Endothelial cell of umbilical vein (primary cell): ENCODE results near the gene TNFRSF14. TPM values are rescaled to one million over a fixed set of nuclear protein-coding genes. Genes with fewer than 3 reads are reported as not detected.

ENCODE experiments used
- BruUV-seq: library from RNA; stranded (reverse); fragments of 400-500 nt; replicated peaks from 2 replicates; lab custom pipeline; 2021; lab: Mats Ljungman, UMichigan
- CTCF ChIA-PET: fragments of 300-600, 350-600 bp; sonication (Branson Sonifier 250); formaldehyde crosslinking; loops from one replicate; lab custom pipeline; 2021; ENCODE audit warnings: antibody characterized with exemption, inconsistent platforms; lab: Charles Lee
- POLR2A ChIA-PET: fragments of 300-600, 350-600 bp; sonication (Branson Sonifier 250); formaldehyde crosslinking; loops from one replicate; lab custom pipeline; 2021; ENCODE audit warnings: antibody characterized with exemption, inconsistent platforms; lab: Charles Lee
- DNase-seq: peaks from one replicate; pipeline ENCODE4 v3.0.0-alpha.2; 2011; ENCODE audit warnings: low read depth, low spot score
- FAIRE-seq: peaks from 2 replicates; lab custom pipeline; 2011; peaks lifted over from hg19 to GRCh38; lab: Jason Lieb, UNC
- H2AFZ ChIP-seq: 2 replicates; pipeline ENCODE4 v1.6.0; 2012; ENCODE audit warnings: low read depth, low read length, control low read depth, inconsistent platforms
- H3K27ac ChIP-seq: 2 replicates; pipeline ENCODE4 v1.5.1; 2011; ENCODE audit warnings: low read depth, mild to moderate bottlenecking, control low read depth, low read length, moderate library complexity; ENCODE audit not compliant: insufficient read depth
- H3K27me3 ChIP-seq, 2 experiments: 2 replicates each; pipeline versions ENCODE4 v1.6.0 to v1.6.1; 2011; ENCODE audit warnings: low read length in 2 of 2, mixed read lengths in 1 of 2; ENCODE audit not compliant: control insufficient read depth in 2 of 2, insufficient read depth in 2 of 2
- H3K36me3 ChIP-seq, 2 experiments: 2 replicates in 1 of 2; 3 replicates in 1 of 2; pipeline ENCODE4 v1.5.1; 2011; ENCODE audit warnings: low read length in 2 of 2, mild to moderate bottlenecking in 1 of 2, moderate library complexity in 1 of 2; ENCODE audit not compliant: control insufficient read depth in 2 of 2, insufficient read depth in 2 of 2; ENCODE audit errors: extremely low read depth in 1 of 2
- H3K4me1 ChIP-seq: 3 replicates; pipeline ENCODE4 v1.5.1; 2011; ENCODE audit warnings: mild to moderate bottlenecking, low read length; ENCODE audit not compliant: control insufficient read depth, insufficient read depth; ENCODE audit errors: extremely low read depth
- H3K4me2 ChIP-seq: 2 replicates; pipeline ENCODE4 v1.6.1; 2011; ENCODE audit warnings: low read length, control low read depth, mixed read lengths; ENCODE audit not compliant: insufficient read depth
- H3K4me3 ChIP-seq, 3 experiments: fragments of 200-600 bp in 1 of 3; sonication (generic), shearing (Covaris generic) in 1 of 3; replicated peaks in 1 of 3; 2 replicates each; pipeline ENCODE4 v1.5.1; 2011 to 2016; ENCODE audit warnings: control low read depth in 3 of 3, low read length in 3 of 3, mild to moderate bottlenecking in 2 of 3, inconsistent platforms in 1 of 3, low read depth in 1 of 3, moderate library complexity in 1 of 3; ENCODE audit not compliant: insufficient read depth in 1 of 3
- H3K79me2 ChIP-seq: 2 replicates; pipeline ENCODE4 v1.6.0; 2012; ENCODE audit warnings: low read length, inconsistent platforms; ENCODE audit not compliant: control insufficient read depth, insufficient read depth
- H3K9ac ChIP-seq: replicated peaks from 2 replicates; pipeline ENCODE3; 2011; ENCODE audit warnings: low read length, control low read depth; ENCODE audit not compliant: insufficient read depth; ENCODE audit errors: extremely low read depth
- H3K9me1 ChIP-seq: replicated peaks from 3 replicates; pipeline ENCODE4 v1.6.0; 2011; ENCODE audit warnings: mild to moderate bottlenecking, low read length; ENCODE audit not compliant: control insufficient read depth, insufficient read depth; ENCODE audit errors: extremely low read depth
- H3K9me3 ChIP-seq: replicated peaks from 2 replicates; pipeline ENCODE4 v1.5.1; 2012; ENCODE audit warnings: low read length, inconsistent platforms; ENCODE audit not compliant: control insufficient read depth, insufficient read depth
- H4K20me1 ChIP-seq: replicated peaks from 2 replicates; pipeline ENCODE3; 2011; ENCODE audit warnings: mild to moderate bottlenecking, low read length; ENCODE audit not compliant: control insufficient read depth, insufficient read depth; ENCODE audit errors: extremely low read depth
- EZH2 ChIP-seq: IDR thresholded peaks from 2 replicates; pipeline ENCODE4 v1.6.1; 2012; ENCODE audit warnings: borderline replicate concordance, low read depth, mild to moderate bottlenecking, moderate library complexity, low read length, inconsistent platforms; ENCODE audit not compliant: severe bottlenecking
- FOS ChIP-seq: IDR thresholded peaks from 2 replicates; pipeline ENCODE4 v1.6.1; 2011; ENCODE audit warnings: mild to moderate bottlenecking, low read length, moderate library complexity, borderline replicate concordance; ENCODE audit not compliant: insufficient read depth
- GATA2 ChIP-seq: IDR thresholded peaks from 2 replicates; pipeline ENCODE4 v1.7.0; 2011; ENCODE audit warnings: low read depth, mild to moderate bottlenecking, moderate library complexity, mixed read lengths, low read length; ENCODE audit not compliant: insufficient read length, insufficient read depth
- JUN ChIP-seq: IDR thresholded peaks from 2 replicates; pipeline ENCODE4 v1.6.1; 2011; ENCODE audit warnings: borderline replicate concordance, low read depth; ENCODE audit not compliant: insufficient read length, insufficient read depth
- MYC ChIP-seq: IDR thresholded peaks from one replicate; pipeline ENCODE4 v1.6.1; 2011; ENCODE audit warnings: mild to moderate bottlenecking, low read depth, low read length
- POLR2A ChIP-seq: IDR thresholded peaks from 2 replicates; pipeline ENCODE4 v1.6.1; 2012; ENCODE audit warnings: low read depth, mild to moderate bottlenecking, control low read depth, low read length
- POLR2AphosphoS5 ChIP-seq: IDR thresholded peaks from 2 replicates; pipeline ENCODE4 v1.6.1; 2012; ENCODE audit warnings: low read depth, mild to moderate bottlenecking, control low read depth, low read length, moderate library complexity; ENCODE audit not compliant: insufficient read depth
- dilution Hi-C: fragments of 300-500 bp; cut with MboI; formaldehyde crosslinking; loops from one replicate; pipeline ENCODE4 v1.15.0; 2019; ENCODE audit warnings: low sequenced_read_pairs; ENCODE audit not compliant: extremely low pct_ligation_motif_present
- intact Hi-C: fragments of 100-400 bp; cut with micrococcal nuclease; formaldehyde crosslinking; loops from one replicate; pipeline ENCODE4 v1.10.0; 2022
- polyA plus RNA-seq, 4 experiments: library from polyadenylated mRNA; depleted of rRNA in 3 of 4; stranded (reverse) in 3 of 4; unstranded in 1 of 4; fragments of >200 nt; gene quantifications; 2 replicates each; pipeline versions ENCODE4 v1.2.1 to v1.2.3, GENCODE V29; 2011 to 2012; ENCODE audit warnings: missing spikeins in 1 of 4
- total RNA-seq: library from RNA; stranded (reverse); gene quantifications from 2 replicates; pipeline ENCODE4 v1.2.3, GENCODE V29; 2021
- TF ChIP-seq, protein P1 (sequence below): IDR thresholded peaks from 2 replicates; pipeline ENCODE4 v1.6.1; 2011; ENCODE audit not compliant: insufficient read depth, insufficient read length
- TF ChIP-seq, protein P2 (sequence below), 2 donors: IDR thresholded peaks; 1 replicate in 1 of 2; 2 replicates in 1 of 2; pipeline ENCODE4 v1.5.1; 2011; ENCODE audit warnings: low read length in 2 of 2, mild to moderate bottlenecking in 2 of 2, moderate library complexity in 2 of 2, control low read depth in 1 of 2, inconsistent platforms in 1 of 2, low read depth in 1 of 2; ENCODE audit not compliant: insufficient read depth in 1 of 2; ENCODE audit errors: extremely low read depth in 1 of 2

Gene TNFRSF14
- total and polyA plus RNA-seq, 2 donors (not counting 3 experiments of a cell fraction or from before 2014, with no cell fraction given): 40.9 to 49.4 TPM

DNA sequence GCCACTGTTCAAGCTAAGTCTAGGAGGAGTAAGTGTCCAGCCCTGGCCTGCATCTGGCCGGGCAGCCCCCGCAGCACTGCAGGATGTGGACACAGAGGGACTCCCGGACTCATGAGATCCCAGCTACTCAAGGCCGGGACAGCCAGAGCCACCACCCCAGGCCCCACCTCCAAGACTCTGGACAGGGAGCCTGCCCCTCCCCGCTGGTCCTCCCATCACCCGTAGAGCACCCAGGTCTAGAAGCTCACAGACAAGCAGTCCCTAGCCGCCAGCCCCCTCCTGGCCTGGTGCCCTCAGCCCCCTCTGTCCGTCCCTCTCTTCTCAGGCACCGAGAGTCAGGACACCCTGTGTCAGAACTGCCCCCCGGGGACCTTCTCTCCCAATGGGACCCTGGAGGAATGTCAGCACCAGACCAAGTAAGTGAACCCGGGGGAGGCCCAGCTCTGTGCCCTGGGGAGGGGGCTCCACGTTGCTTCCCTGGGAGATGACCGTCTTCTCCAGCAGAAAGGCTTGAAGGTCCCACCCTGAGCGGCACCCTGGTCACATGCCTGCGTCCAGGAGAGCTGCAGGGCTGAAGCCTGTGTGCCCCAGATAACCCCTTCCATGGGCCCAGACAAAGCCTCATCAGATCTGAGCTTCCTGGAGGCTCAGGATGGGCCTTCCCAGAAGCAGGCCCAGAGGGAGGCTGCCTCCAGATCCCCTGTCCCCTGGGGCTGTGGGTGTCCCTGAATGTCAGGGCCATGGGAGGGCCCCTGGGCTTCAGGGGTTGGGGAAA lies 4.3 kb downstream of the TNFRSF14 start:
- dilution Hi-C loops: no loop called here
- H3K27ac ChIP-seq: no peak overlapping the region
- no peak overlapping the region for H3K4me3 ChIP-seq
- BruUV-seq: no TSS peak
- no peaks in the 10 kb centered on the region for H4K20me1 ChIP-seq
- no peak overlapping the region for H2AFZ ChIP-seq
- intact Hi-C loops: no loop called here
- H3K9ac ChIP-seq: no peak overlapping the region
- peaks cover 6% of the 10 kb centered on the region for H3K4me1 ChIP-seq
- H3K36me3 ChIP-seq: peaks cover 0 to 9% of the 10 kb centered on the region in 2 experiments
- no peaks in the 10 kb centered on the region for H3K79me2 ChIP-seq
- POLR2A ChIA-PET: no interaction called here
- no peak overlapping the region for H3K4me2 ChIP-seq
- FAIRE-seq (no peak), DNase-seq (no peak)
- H3K9me3 ChIP-seq: no peaks in the 10 kb centered on the region
- no peaks in the 10 kb centered on the region for H3K27me3 ChIP-seq
- CTCF ChIA-PET: interaction anchor here (1.0 to 2.8 kb wide), 7 partner anchors 10 to 146 kb away, joined by 3 to 14 read pairs (median 5); partner anchors contain the start of genes PANK4 and PRXL2B
- TF ChIP-seq, protein P1, sequence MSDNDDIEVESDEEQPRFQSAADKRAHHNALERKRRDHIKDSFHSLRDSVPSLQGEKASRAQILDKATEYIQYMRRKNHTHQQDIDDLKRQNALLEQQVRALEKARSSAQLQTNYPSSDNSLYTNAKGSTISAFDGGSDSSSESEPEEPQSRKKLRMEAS: no peak
- TF ChIP-seq POLR2A: no peak
- no peak for TF ChIP-seq FOS
- no peak for TF ChIP-seq POLR2AphosphoS5
- no peaks in the 10 kb centered on the region for H3K9me1 ChIP-seq

DNA sequence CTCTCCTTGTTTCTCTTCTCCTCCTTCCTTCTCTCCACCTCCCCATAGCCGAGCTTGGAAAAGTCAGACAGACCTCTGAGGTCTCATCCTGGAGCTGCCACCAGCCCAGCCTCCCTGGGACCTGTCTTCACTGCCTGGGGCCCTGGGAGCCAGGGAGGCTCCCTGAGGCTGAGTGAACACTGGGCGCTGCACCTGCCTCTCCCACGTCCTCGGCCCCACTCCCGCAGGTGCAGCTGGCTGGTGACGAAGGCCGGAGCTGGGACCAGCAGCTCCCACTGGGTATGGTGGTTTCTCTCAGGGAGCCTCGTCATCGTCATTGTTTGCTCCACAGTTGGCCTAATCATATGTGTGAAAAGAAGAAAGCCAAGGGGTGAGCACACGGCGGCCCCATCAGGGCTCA lies 5.3 kb downstream of the TNFRSF14 start:
- H3K79me2 ChIP-seq: no peaks in the 10 kb centered on the region
- no TSS peak for BruUV-seq
- CTCF ChIA-PET: interaction anchor here (1.0 to 2.8 kb wide), 9 partner anchors 9 to 891 kb away, joined by 3 to 14 read pairs (median 5); partner anchors contain the start of gene PRXL2B
- TF ChIP-seq GATA2: no peak
- TF ChIP-seq POLR2A: no peak
- TF ChIP-seq EZH2: no peak
- TF ChIP-seq POLR2AphosphoS5: no peak
- TF ChIP-seq, protein P2, sequence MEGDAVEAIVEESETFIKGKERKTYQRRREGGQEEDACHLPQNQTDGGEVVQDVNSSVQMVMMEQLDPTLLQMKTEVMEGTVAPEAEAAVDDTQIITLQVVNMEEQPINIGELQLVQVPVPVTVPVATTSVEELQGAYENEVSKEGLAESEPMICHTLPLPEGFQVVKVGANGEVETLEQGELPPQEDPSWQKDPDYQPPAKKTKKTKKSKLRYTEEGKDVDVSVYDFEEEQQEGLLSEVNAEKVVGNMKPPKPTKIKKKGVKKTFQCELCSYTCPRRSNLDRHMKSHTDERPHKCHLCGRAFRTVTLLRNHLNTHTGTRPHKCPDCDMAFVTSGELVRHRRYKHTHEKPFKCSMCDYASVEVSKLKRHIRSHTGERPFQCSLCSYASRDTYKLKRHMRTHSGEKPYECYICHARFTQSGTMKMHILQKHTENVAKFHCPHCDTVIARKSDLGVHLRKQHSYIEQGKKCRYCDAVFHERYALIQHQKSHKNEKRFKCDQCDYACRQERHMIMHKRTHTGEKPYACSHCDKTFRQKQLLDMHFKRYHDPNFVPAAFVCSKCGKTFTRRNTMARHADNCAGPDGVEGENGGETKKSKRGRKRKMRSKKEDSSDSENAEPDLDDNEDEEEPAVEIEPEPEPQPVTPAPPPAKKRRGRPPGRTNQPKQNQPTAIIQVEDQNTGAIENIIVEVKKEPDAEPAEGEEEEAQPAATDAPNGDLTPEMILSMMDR (IDR thresholded peaks at IDR 0.05; ENCODE audit: extremely low read depth in 1 of 2, insufficient read depth in 1 of 2, low read depth in 1 of 2, low read length in 2 of 2): no peak
- no peak for TF ChIP-seq JUN
- TF ChIP-seq MYC: no peak
- TF ChIP-seq, protein P1: no peak
- no peak for TF ChIP-seq FOS
- H3K36me3 ChIP-seq: peaks cover 0 to 9% of the 10 kb centered on the region in 2 experiments
- POLR2A ChIA-PET: no interaction called here
- intact Hi-C loops: no loop called here
- H3K27ac ChIP-seq: no peak overlapping the region
- DNase-seq (no peak), FAIRE-seq (no peak)
- H3K4me2 ChIP-seq: no peak overlapping the region
- no peaks in the 10 kb centered on the region for H4K20me1 ChIP-seq
- no peak overlapping the region for H2AFZ ChIP-seq
- H3K4me3 ChIP-seq: no peak overlapping the region
- H3K27me3 ChIP-seq: no peaks in the 10 kb centered on the region
- H3K4me1 ChIP-seq: no peaks in the 10 kb centered on the region
- dilution Hi-C loops: no loop called here
- no peaks in the 10 kb centered on the region for H3K9me1 ChIP-seq
- H3K9me3 ChIP-seq: no peaks in the 10 kb centered on the region
- H3K9ac ChIP-seq: no peak overlapping the region
